NT2/D1 (cell line): ENCODE data around the gene TNK1.
"Not testable (repeated sequence)": the region's sequence is repeated elsewhere in the genome, so short reads cannot be mapped to it uniquely, and the experiment has no call there.

ENCODE experiments used
- SUZ12 ChIP-seq: IDR thresholded peaks from 2 replicates; pipeline ENCODE4 v1.6.1; 2011; ENCODE audit not compliant: insufficient read length, insufficient read depth; ENCODE audit errors: extremely low read depth
- ZNF274 ChIP-seq: IDR thresholded peaks from 2 replicates; pipeline ENCODE4 v1.6.1; 2011; ENCODE audit warnings: mild to moderate bottlenecking, low read depth, low read length

- TF ChIP-seq ZNF274, SUZ12: not testable (repeated sequence)
Measured at GRCh38 chr17:7337600-7337999, 43.3 kb upstream of the TNK1 start.
